Testis (tissue), 3 donors: ENCODE data around the gene CRADD. TPM values are rescaled to one million over a fixed set of nuclear protein-coding genes. Genes with fewer than 3 reads are reported as not detected.

Experiments used
- DNase-seq: peaks from one replicate; pipeline ENCODE4 v3.0.0-alpha.2; 2019
- H3K27ac ChIP-seq, 2 donors: fragments of 200-600 bp; sonication (generic); one replicate each; pipeline ENCODE4 v1.5.1; 2019
- H3K27me3 ChIP-seq: fragments of 200-600 bp; sonication (generic); one replicate; pipeline ENCODE4 v1.5.1; 2019
- H3K36me3 ChIP-seq: fragments of 200-600 bp; sonication (generic); one replicate; pipeline ENCODE4 v1.5.1; 2017; ENCODE audit warnings: low read depth; ENCODE audit errors: missing control alignments
- H3K4me1 ChIP-seq: fragments of 200-600 bp; sonication (generic); one replicate; pipeline ENCODE4 v1.5.1; 2019
- H3K4me3 ChIP-seq, 2 donors: fragments of 200-600 bp; sonication (generic); one replicate each; pipeline ENCODE4 v1.5.1; 2017 to 2019
- H3K9me3 ChIP-seq: fragments of 200-600 bp; sonication (generic); one replicate; pipeline ENCODE4 v1.5.1; 2017
- CTCF ChIP-seq, 3 experiments: fragments of 450-650 bp in 2 of 3; fragments of 200-600 bp in 1 of 3; sonication (generic) in 1 of 3; IDR thresholded peaks; one replicate each; pipeline ENCODE4 v1.5.1; 2016 to 2019; ENCODE audit warnings: antibody characterized with exemption in 3 of 3, mild to moderate bottlenecking in 2 of 3, moderate library complexity in 1 of 3
- POLR2A ChIP-seq: fragments of 450-650 bp; IDR thresholded peaks from one replicate; pipeline ENCODE4 v1.6.1; 2017; ENCODE audit warnings: antibody characterized with exemption, mild to moderate bottlenecking, moderate library complexity
- WGBS, 2 donors: methylation state at CpG; one replicate each; pipeline ENCODE4 v1.1.5; 2018; 5-methylcytosine and 5-hydroxymethylcytosine counted together
- intact Hi-C: fragments of 100-400 bp; cut with DNase I; formaldehyde crosslinking; loops from one replicate; pipeline ENCODE4 v1.15.1; 2023; ENCODE audit warnings: low total_unique reads
- polyA plus RNA-seq: library from polyadenylated mRNA; stranded (reverse); fragments of 350-450 nt; fragmentation: Illumina TruSeq; extraction: RNeasy Lipid Tissue Mini Kit (QIAGEN cat#74804); gene quantifications from one replicate; pipeline ENCODE4 v1.2.3, GENCODE V29; 2014; ENCODE audit warnings: low read depth, low replicate concordance; ENCODE audit not compliant: insufficient read depth
- total RNA-seq, 2 donors: library from RNA; depleted of rRNA; stranded (reverse); fragments of >200 nt; gene quantifications; one replicate each; pipeline ENCODE4 v1.2.3, GENCODE V29; 2016

Gene CRADD
- total and polyA plus RNA-seq, 3 donors from 2014 or later: 43.2 to 53.0 (median 46.0) TPM

- no peak for DNase-seq
- Histone ChIP-seq H3K27me3 (no peaks in the 10 kb centered on the region), H3K36me3 (no peaks in the 10 kb centered on the region), H3K27ac (no peak overlapping the region), H3K4me3 (no peak overlapping the region), H3K4me1 (no peaks in the 10 kb centered on the region), H3K9me3 (no peaks in the 10 kb centered on the region)
- 96 to 100% methylated on average over 4 of the region's 4 CpGs for WGBS, 2 donors
- no peak for TF ChIP-seq CTCF (IDR thresholded peaks at IDR 0.05)
- TF ChIP-seq POLR2A: no peak
- intact Hi-C loops: no loop called here
These were observed 178.1 kb downstream of the CRADD start for GRCh38 chr12:93855261-93855660.

- intact Hi-C loops: no loop called here
- TF ChIP-seq CTCF (IDR thresholded peaks at IDR 0.05) (no peak), POLR2A (no peak)
- no peaks in the 10 kb centered on the region for H3K27me3 ChIP-seq
- no peak overlapping the region for H3K4me3 ChIP-seq
- H3K27ac ChIP-seq: no peak overlapping the region
- H3K36me3 ChIP-seq: no peaks in the 10 kb centered on the region
- no peak for DNase-seq
- H3K9me3 ChIP-seq: no peaks in the 10 kb centered on the region
- no peaks in the 10 kb centered on the region for H3K4me1 ChIP-seq
These were observed 179.4 kb downstream of the CRADD start for GRCh38 chr12:93856611-93857010.

DNA sequence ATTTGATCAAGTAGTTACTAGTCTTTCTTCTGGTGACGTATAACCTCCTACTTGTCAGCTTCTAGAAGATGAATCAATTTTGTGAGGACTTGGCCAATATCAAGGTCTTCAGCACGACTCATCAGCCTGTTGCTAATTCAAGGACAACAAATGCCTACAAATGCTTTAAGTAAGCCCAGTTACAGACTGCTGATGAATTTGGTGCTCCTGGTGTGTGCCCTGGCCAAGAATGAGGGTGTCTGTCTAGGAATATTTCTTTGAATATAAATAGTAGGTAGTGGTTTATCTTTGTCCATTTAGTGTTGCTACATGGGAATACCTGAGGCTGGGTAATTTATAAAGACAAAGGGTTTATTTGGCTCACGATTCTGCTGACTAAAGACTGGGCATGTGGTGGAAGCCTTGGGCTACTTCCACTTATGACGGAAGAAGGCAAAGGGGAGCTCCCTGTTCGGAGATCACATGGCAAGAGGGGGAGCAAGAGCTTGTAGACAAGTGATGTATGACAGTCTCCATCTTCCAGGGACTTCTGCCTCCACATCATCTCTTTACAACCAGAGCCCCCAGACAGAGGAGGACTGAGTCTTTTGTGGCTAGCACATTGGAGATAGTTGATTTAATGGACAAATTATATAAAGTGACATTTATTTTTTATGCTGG is 180.2 kb downstream of the CRADD start:
- intact Hi-C loops: no loop called here
- H3K36me3 ChIP-seq: no peaks in the 10 kb centered on the region
- WGBS, 2 donors: 71 to 72% methylated on average over 5 of the region's 5 CpGs
- no peak for DNase-seq
- no peak overlapping the region for H3K27ac ChIP-seq
- no peak for TF ChIP-seq CTCF (IDR thresholded peaks at IDR 0.05)
- TF ChIP-seq POLR2A: no peak
- H3K4me1 ChIP-seq: no peaks in the 10 kb centered on the region
- no peaks in the 10 kb centered on the region for H3K27me3 ChIP-seq
- no peak overlapping the region for H3K4me3 ChIP-seq
- no peaks in the 10 kb centered on the region for H3K9me3 ChIP-seq

DNA sequence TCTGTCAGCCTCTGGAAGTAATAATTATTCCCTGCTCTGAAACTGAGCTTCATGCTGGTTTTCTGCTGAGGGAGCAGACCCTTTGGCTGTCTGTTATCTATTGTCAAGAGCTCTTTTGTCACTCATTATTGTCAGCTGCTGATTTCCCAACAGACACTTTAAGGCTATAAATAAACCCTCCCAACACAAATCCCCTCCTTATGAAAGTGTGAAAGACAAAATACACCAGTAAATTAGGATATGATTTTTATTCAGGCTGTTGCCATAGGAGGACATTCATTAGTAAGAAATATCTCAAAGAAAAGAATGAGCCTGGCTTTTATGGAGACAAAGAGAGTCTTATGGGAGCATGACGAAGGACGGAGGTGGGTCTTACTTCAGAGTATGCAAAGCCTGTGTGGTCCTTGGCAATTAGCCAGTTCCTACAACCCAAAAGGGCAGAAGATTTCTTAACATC is 180.8 kb downstream of the CRADD start:
- Histone ChIP-seq H3K4me1 (no peaks in the 10 kb centered on the region), H3K27me3 (no peaks in the 10 kb centered on the region), H3K9me3 (no peaks in the 10 kb centered on the region), H3K36me3 (no peaks in the 10 kb centered on the region), H3K27ac (no peak overlapping the region), H3K4me3 (no peak overlapping the region)
- WGBS, 2 donors: 81 to 88% methylated on average over 2 of the region's 2 CpGs
- intact Hi-C loops: no loop called here
- no peak for DNase-seq
- TF ChIP-seq CTCF (IDR thresholded peaks at IDR 0.05): no peak
